ENCODE measurements around the gene CORO2B.

Gene CORO2B

GRCh38 chr15:68734352-68734751 is 155.6 kb downstream of the CORO2B start:
- Histone ChIP-seq H2AFZ (ENCODE audit: low read depth, low read length, severe bottlenecking) (no peak overlapping the region), H3K4me3 (ENCODE audit: insufficient read depth, low read length, poor library complexity, severe bottlenecking) (no peak overlapping the region), H3K27ac (ENCODE audit: low read depth, low read length) (no peak overlapping the region), H3K4me2 (ENCODE audit: low read depth, low read length, poor library complexity, severe bottlenecking) (no peak overlapping the region), H3F3A (ENCODE audit: insufficient read depth) (no peaks in the 10 kb centered on the region), H3K79me2 (ENCODE audit: insufficient read depth, low read length) (no peaks in the 10 kb centered on the region), H3K9me2 (replicated peaks; ENCODE audit: insufficient read depth, low read length) (no peaks in the 10 kb centered on the region), H3K27me3 (ENCODE audit: low read length) (no peaks in the 10 kb centered on the region), H3K9me3 (ENCODE audit: insufficient read depth, low read length) (no peaks in the 10 kb centered on the region), H4K20me1 (ENCODE audit: low read depth, low read length) (no peaks in the 10 kb centered on the region), H3K9ac (ENCODE audit: low read length) (no peak overlapping the region), H3K36me3 (ENCODE audit: low read length) (no peaks in the 10 kb centered on the region)
- TF ChIP-seq CTCF (IDR thresholded peaks at IDR 0.05; ENCODE audit: insufficient read depth, low read length, poor library complexity, severe bottlenecking) = no peak

- Histone ChIP-seq H3K4me2 (ENCODE audit: low read depth, low read length, poor library complexity, severe bottlenecking) (no peak overlapping the region), H2AFZ (ENCODE audit: low read depth, low read length, severe bottlenecking) (no peak overlapping the region), H4K20me1 (ENCODE audit: low read depth, low read length) (no peaks in the 10 kb centered on the region), H3F3A (ENCODE audit: insufficient read depth) (no peaks in the 10 kb centered on the region), H3K36me3 (ENCODE audit: low read length) (no peaks in the 10 kb centered on the region), H3K27ac (ENCODE audit: low read depth, low read length) (no peak overlapping the region), H3K4me3 (ENCODE audit: insufficient read depth, low read length, poor library complexity, severe bottlenecking) (no peak overlapping the region), H3K79me2 (ENCODE audit: insufficient read depth, low read length) (no peaks in the 10 kb centered on the region), H3K9me2 (replicated peaks; ENCODE audit: insufficient read depth, low read length) (no peaks in the 10 kb centered on the region), H3K9me3 (ENCODE audit: insufficient read depth, low read length) (no peaks in the 10 kb centered on the region), H3K9ac (ENCODE audit: low read length) (no peak overlapping the region), H3K27me3 (ENCODE audit: low read length) (no peaks in the 10 kb centered on the region)
- TF ChIP-seq CTCF (IDR thresholded peaks at IDR 0.05; ENCODE audit: insufficient read depth, low read length, poor library complexity, severe bottlenecking) (no peak), EZH2phosphoT487 (conservative IDR thresholded peaks at IDR 0.05; ENCODE audit: low read length) (no peak)
Observed at GRCh38 chr15:68734881-68735280, 156.1 kb downstream of the CORO2B start.

GRCh38 chr15:68735610-68736009 is 156.8 kb downstream of the CORO2B start:
- H3K27me3 ChIP-seq (ENCODE audit: low read length) = no peaks in the 10 kb centered on the region
- no peaks in the 10 kb centered on the region for H3K36me3 ChIP-seq (ENCODE audit: low read length)
- no peak overlapping the region for H3K4me2 ChIP-seq (ENCODE audit: low read depth, low read length, poor library complexity, severe bottlenecking)
- H3F3A ChIP-seq (ENCODE audit: insufficient read depth) = no peaks in the 10 kb centered on the region
- no peak overlapping the region for H3K4me3 ChIP-seq (ENCODE audit: insufficient read depth, low read length, poor library complexity, severe bottlenecking)
- no peaks in the 10 kb centered on the region for H3K9me2 ChIP-seq (replicated peaks; ENCODE audit: insufficient read depth, low read length)
- no peaks in the 10 kb centered on the region for H3K79me2 ChIP-seq (ENCODE audit: insufficient read depth, low read length)
- H4K20me1 ChIP-seq (ENCODE audit: low read depth, low read length) = no peaks in the 10 kb centered on the region
- TF ChIP-seq CTCF (IDR thresholded peaks at IDR 0.05; ENCODE audit: insufficient read depth, low read length, poor library complexity, severe bottlenecking) (no peak), EZH2phosphoT487 (conservative IDR thresholded peaks at IDR 0.05; ENCODE audit: low read length) (no peak)
- H3K9ac ChIP-seq (ENCODE audit: low read length) = no peak overlapping the region
- H2AFZ ChIP-seq (ENCODE audit: low read depth, low read length, severe bottlenecking) = no peak overlapping the region
- no peaks in the 10 kb centered on the region for H3K9me3 ChIP-seq (ENCODE audit: insufficient read depth, low read length)
- no peak overlapping the region for H3K27ac ChIP-seq (ENCODE audit: low read depth, low read length)
